ENCODE results near the gene RBMS1.

- TF ChIP-seq CTCF (IDR thresholded peaks at IDR 0.05): no peak
- TF ChIP-seq POLR2A (IDR thresholded peaks at IDR 0.05): no peak
Measured at GRCh38 chr2:160472839-160473251, 20.8 kb downstream of the RBMS1 start.

Data from esophagus squamous epithelium (tissue), 4 donors.